Measurements from ENCODE around the gene CALCA. TPM values are rescaled to one million over a fixed set of nuclear protein-coding genes. Genes with fewer than 3 reads are reported as not detected.

CALCA gene
- total RNA-seq, 2 donors from 2014 or later = not detected

GRCh38 chr11:14969901-14970323, 2.2 kb downstream of the CALCA start:
- intact Hi-C loops (cut with DNase I) = loop anchor here (10.0 kb wide), 1 partner anchor 105 kb away; the partner anchor contains the start of gene CALCB
- Histone ChIP-seq H3K9me3 (no peaks in the 10 kb centered on the region), H3K27me3 (no peaks in the 10 kb centered on the region), H3K4me1 (peaks cover 26% of the 10 kb centered on the region), H3K27ac (no peak overlapping the region), H3K36me3 (replicated peaks in 1 of 2; ENCODE audit: insufficient read depth in 1 of 2, low read depth in 2 of 2) (no peaks in the 10 kb centered on the region), H3K4me3 (no peak overlapping the region)
- no peak for ATAC-seq
- TF ChIP-seq CTCF (IDR thresholded peaks at IDR 0.05) = peak; percentile 12 to 39 (median 22)
- TF ChIP-seq POLR2A (IDR thresholded peaks at IDR 0.05) = no peak
- WGBS, 2 donors = 19 to 63% methylated on average over 2 to 7 of the region's 7 CpGs
- peak; percentile 32 to 62 (median 40) for DNase-seq

GRCh38 chr11:14967581-14968243, 4.4 kb downstream of the CALCA start:
- WGBS, 2 donors = 68 to 73% methylated on average over 5 of the region's 5 CpGs
- H3K9me3 ChIP-seq = no peaks in the 10 kb centered on the region
- no peaks in the 10 kb centered on the region for H3K27me3 ChIP-seq
- H3K4me1 ChIP-seq = peaks cover 8% of the 10 kb centered on the region
- DNase-seq (no peak), ATAC-seq (no peak)
- H3K27ac ChIP-seq = no peak overlapping the region
- no peaks in the 10 kb centered on the region for H3K36me3 ChIP-seq (replicated peaks in 1 of 2; ENCODE audit: insufficient read depth in 1 of 2, low read depth in 2 of 2)
- intact Hi-C loops (cut with DNase I) = no loop called here
- H3K4me3 ChIP-seq = no peak overlapping the region
- no peak for TF ChIP-seq POLR2A (IDR thresholded peaks at IDR 0.05)
- TF ChIP-seq CTCF (IDR thresholded peaks at IDR 0.05) = no peak

- no peaks in the 10 kb centered on the region for H3K27me3 ChIP-seq
- intact Hi-C loops (cut with DNase I) = no loop called here
- no peaks in the 10 kb centered on the region for H3K4me1 ChIP-seq
- DNase-seq (no peak), ATAC-seq (no peak)
- no peak overlapping the region for H3K27ac ChIP-seq
- no peak for TF ChIP-seq POLR2A (IDR thresholded peaks at IDR 0.05)
- no peak for TF ChIP-seq CTCF (IDR thresholded peaks at IDR 0.05)
- no peaks in the 10 kb centered on the region for H3K9me3 ChIP-seq
- no peaks in the 10 kb centered on the region for H3K36me3 ChIP-seq (replicated peaks in 1 of 2; ENCODE audit: insufficient read depth in 1 of 2, low read depth in 2 of 2)
- 83 to 84% methylated on average over 2 of the region's 2 CpGs for WGBS, 2 donors
- no peak overlapping the region for H3K4me3 ChIP-seq
Observed at GRCh38 chr11:14956111-14956510, 16.0 kb downstream of the CALCA start.

- no peak for TF ChIP-seq CTCF (IDR thresholded peaks at IDR 0.05)
- no peak for TF ChIP-seq POLR2A (IDR thresholded peaks at IDR 0.05)
- Histone ChIP-seq H3K9me3 (no peaks in the 10 kb centered on the region), H3K4me3 (no peak overlapping the region), H3K4me1 (no peaks in the 10 kb centered on the region), H3K27me3 (no peaks in the 10 kb centered on the region), H3K36me3 (replicated peaks in 1 of 2; ENCODE audit: insufficient read depth in 1 of 2, low read depth in 2 of 2) (no peaks in the 10 kb centered on the region), H3K27ac (no peak overlapping the region)
- ATAC-seq = no peak
- intact Hi-C loops (cut with DNase I) = no loop called here
- no peak for DNase-seq
Observed at GRCh38 chr11:14954581-14954980, 17.6 kb downstream of the CALCA start.

GRCh38 chr11:14953904-14954303, 18.2 kb downstream of the CALCA start:
- ATAC-seq (no peak), DNase-seq (no peak)
- intact Hi-C loops (cut with DNase I) = no loop called here
- Histone ChIP-seq H3K4me1 (no peaks in the 10 kb centered on the region), H3K9me3 (no peaks in the 10 kb centered on the region), H3K4me3 (no peak overlapping the region), H3K27me3 (no peaks in the 10 kb centered on the region), H3K27ac (no peak overlapping the region), H3K36me3 (replicated peaks in 1 of 2; ENCODE audit: insufficient read depth in 1 of 2, low read depth in 2 of 2) (no peaks in the 10 kb centered on the region)
- no peak for TF ChIP-seq CTCF (IDR thresholded peaks at IDR 0.05)
- TF ChIP-seq POLR2A (IDR thresholded peaks at IDR 0.05) = no peak

Data from body of pancreas (tissue), 4 donors.